HepG2 (cell line): ENCODE measurements around the gene ESYT3. TPM values are rescaled to one million over a fixed set of nuclear protein-coding genes. Genes with fewer than 3 reads are reported as not detected.
A peak's percentile ranks its signal among the peaks of the same experiment; 100 is the strongest.

Experiments
- ARNT2 ChIP-seq: sonication (generic); formaldehyde crosslinking; IDR thresholded peaks from 2 replicates; pipeline ENCODE4 v1.8.0; 2022; ENCODE audit warnings: mild to moderate bottlenecking, low read depth, missing genetic modification reagents, moderate library complexity
- BORCS8-MEF2B ChIP-seq: sonication (generic); formaldehyde crosslinking; IDR thresholded peaks from 2 replicates; pipeline ENCODE4 v1.8.0; 2022; ENCODE audit warnings: mild to moderate bottlenecking, missing genetic modification reagents
- CBX5 ChIP-seq: sonication (generic); formaldehyde crosslinking; IDR thresholded peaks from 2 replicates; pipeline ENCODE4 v1.4.0; 2020; ENCODE audit warnings: missing genetic modification reagents, borderline replicate concordance
- CREB3 ChIP-seq: sonication (generic); formaldehyde crosslinking; IDR thresholded peaks from 2 replicates; pipeline ENCODE4 v1.5.0; 2020; ENCODE audit warnings: missing genetic modification reagents
- FOXK1 ChIP-seq: sonication (generic); formaldehyde crosslinking; IDR thresholded peaks from 2 replicates; pipeline ENCODE4 v1.4.0; 2020; ENCODE audit warnings: low read depth, missing genetic modification reagents, borderline replicate concordance
- GLI4 ChIP-seq: sonication (generic); formaldehyde crosslinking; IDR thresholded peaks from 2 replicates; pipeline ENCODE4 v1.5.1; 2020; ENCODE audit warnings: missing genetic modification reagents, mild to moderate bottlenecking, moderate library complexity, borderline replicate concordance
- HIVEP1 ChIP-seq: sonication (generic); formaldehyde crosslinking; IDR thresholded peaks from 2 replicates; pipeline ENCODE4 v1.4.0; 2020; ENCODE audit warnings: mild to moderate bottlenecking, missing genetic modification reagents
- HOXA3 ChIP-seq: sonication (generic); formaldehyde crosslinking; IDR thresholded peaks from 2 replicates; pipeline ENCODE4 v1.5.0; 2020; ENCODE audit warnings: missing genetic modification reagents
- KAT8 ChIP-seq: IDR thresholded peaks from 2 replicates; pipeline ENCODE4 v1.6.1; 2016; ENCODE audit warnings: missing genetic modification reagents, missing compliant biosample characterization
- MLX ChIP-seq: IDR thresholded peaks from 2 replicates; pipeline ENCODE4 v1.6.1; 2016
- PRPF4 ChIP-seq: fragments of 200-400 bp; formaldehyde crosslinking; IDR thresholded peaks from 2 replicates; pipeline ENCODE4 v1.6.1; 2016; ENCODE audit warnings: low read length, low read depth; ENCODE audit not compliant: poor library complexity, severe bottlenecking
- SNAPC5 ChIP-seq: sonication (generic); formaldehyde crosslinking; IDR thresholded peaks from 2 replicates; pipeline ENCODE4 v1.8.1; 2023; ENCODE audit warnings: mild to moderate bottlenecking, missing genetic modification reagents, borderline replicate concordance
- TSC22D2 ChIP-seq: sonication (generic); formaldehyde crosslinking; IDR thresholded peaks from 2 replicates; pipeline ENCODE4 v1.5.1; 2020; ENCODE audit warnings: missing genetic modification reagents, mild to moderate bottlenecking, borderline replicate concordance
- ZMYM4 ChIP-seq: sonication (generic); formaldehyde crosslinking; IDR thresholded peaks from 2 replicates; pipeline ENCODE4 v1.8.1; 2023; ENCODE audit warnings: mild to moderate bottlenecking, missing genetic modification reagents
- ZNF142 ChIP-seq: sonication (generic); formaldehyde crosslinking; IDR thresholded peaks from 2 replicates; pipeline ENCODE4 v1.4.0; 2020; ENCODE audit warnings: missing genetic modification reagents
- ZNF253 ChIP-seq: sonication (generic); formaldehyde crosslinking; IDR thresholded peaks from 2 replicates; pipeline ENCODE4 v1.8.0; 2022; ENCODE audit warnings: mild to moderate bottlenecking, missing genetic modification reagents, borderline replicate concordance
- ZNF264 ChIP-seq: sonication (generic); formaldehyde crosslinking; IDR thresholded peaks from 2 replicates; pipeline ENCODE4 v1.4.0; 2020; ENCODE audit warnings: missing genetic modification reagents
- ZNF333 ChIP-seq: sonication (generic); formaldehyde crosslinking; IDR thresholded peaks from 2 replicates; pipeline ENCODE4 v1.4.0; 2020; ENCODE audit warnings: mild to moderate bottlenecking, missing genetic modification reagents, borderline replicate concordance
- ZNF709 ChIP-seq: sonication (generic); formaldehyde crosslinking; IDR thresholded peaks from 2 replicates; pipeline ENCODE4 v1.5.0; 2020; ENCODE audit warnings: mild to moderate bottlenecking, missing genetic modification reagents
- ZNF775 ChIP-seq: sonication (generic); formaldehyde crosslinking; IDR thresholded peaks from 2 replicates; pipeline ENCODE4 v1.4.0; 2020; ENCODE audit warnings: missing genetic modification reagents, mild to moderate bottlenecking, moderate library complexity, borderline replicate concordance
- ZNF839 ChIP-seq: sonication (generic); formaldehyde crosslinking; IDR thresholded peaks from 2 replicates; pipeline ENCODE4 v1.4.0; 2020; ENCODE audit warnings: missing genetic modification reagents, mild to moderate bottlenecking, borderline replicate concordance
- ZNF850 ChIP-seq: sonication (generic); formaldehyde crosslinking; conservative IDR thresholded peaks from 2 replicates; pipeline ENCODE4 v1.9.0; 2021; ENCODE audit warnings: mild to moderate bottlenecking, missing genetic modification reagents
- polyA plus RNA-seq, 8 experiments: library from polyadenylated mRNA; depleted of rRNA in 3 of 8; stranded (reverse) in 7 of 8; unstranded in 1 of 8; fragments of >200 nt; fragmentation: Illumina TruSeq in 4 of 8; extraction: Trizol in 4 of 8; gene quantifications; 2 replicates each; pipeline versions ENCODE4 v1.2.1 to v1.2.3, GENCODE V29; 2011 to 2016; ENCODE audit warnings: low read depth in 4 of 8, missing spikeins in 1 of 8, mixed read lengths in 1 of 8; ENCODE audit not compliant: insufficient read depth in 1 of 8
- total RNA-seq, 5 experiments: library from RNA; depleted of rRNA; stranded (reverse); fragments of >200 nt; fragmentation: Illumina TruSeq; extraction: Trizol; gene quantifications; 2 replicates each; pipeline ENCODE4 v1.2.3, GENCODE V29; 2016; ENCODE audit warnings: low read depth in 1 of 5

Gene ESYT3
- total and polyA plus RNA-seq, 2 of the 13 experiments (the other 11 are each of a cell fraction or from before 2014, with no cell fraction given) = 1.5 to 4.1 TPM

- 0 out of 2 replicates have a peak, but pooled peaks have one; percentile 52 for TF ChIP-seq ZNF775 (CRISPR knock-in tag)
- peak; percentile 94 for TF ChIP-seq ARNT2 (CRISPR knock-in tag)
- peak; percentile 63 for TF ChIP-seq ZMYM4
- peak; percentile 76; the same call in 1 of the 2 replicates for TF ChIP-seq GLI4 (CRISPR knock-in tag)
- TF ChIP-seq SNAPC5 (CRISPR knock-in tag) = peak; percentile 92; the same call in 1 of the 2 replicates
- TF ChIP-seq BORCS8-MEF2B = peak; percentile 96
- TF ChIP-seq ZNF709 = peak; percentile 95
- TF ChIP-seq PRPF4 = no peak
- TF ChIP-seq FOXK1 (CRISPR knock-in tag) = 0 out of 2 replicates have a peak, but pooled peaks have one; percentile 43
- peak; percentile 70 for TF ChIP-seq KAT8 (CRISPR knock-in tag)
- peak; percentile 72; the same call in 1 of the 2 replicates for TF ChIP-seq MLX (CRISPR knock-in tag)
- TF ChIP-seq CBX5 = peak; percentile 69; the same call in 1 of the 2 replicates
- TF ChIP-seq ZNF142 = peak; percentile 87
- peak; percentile 83; the same call in 1 of the 2 replicates for TF ChIP-seq CREB3
- peak; percentile 90; the same call in 1 of the 2 replicates for TF ChIP-seq TSC22D2 (CRISPR knock-in tag)
- TF ChIP-seq ZNF850 (CRISPR knock-in tag) = no peak
- TF ChIP-seq ZNF264 = peak; percentile 89; the same call in 1 of the 2 replicates
- TF ChIP-seq HOXA3 (CRISPR knock-in tag) = peak; percentile 85
- TF ChIP-seq HIVEP1 (CRISPR knock-in tag) = peak; percentile 92
- no peak; the same call in 1 of the 2 replicates for TF ChIP-seq ZNF839 (CRISPR knock-in tag)
- no peak; the same call in none of the 2 replicates for TF ChIP-seq ZNF333 (CRISPR knock-in tag)
- peak; percentile 93 for TF ChIP-seq ZNF253 (CRISPR knock-in tag)
Observed at GRCh38 chr3:138434276-138434874, at the start of gene ESYT3 (continued).
